NCI-H1436 treated with DMSO at 0.1 percent for 48 hours (cell line): ENCODE results near the gene RABAC1.
"Not testable (repeated sequence)": the region's sequence is repeated elsewhere in the genome, so short reads cannot be mapped to it uniquely, and the experiment has no call there.

Experiments
- DNase-seq: peaks from one replicate; lab custom pipeline; 2025; lab: John Stamatoyannopoulos, UW

The RABAC1 gene

GRCh38 chr19:41945135-41945766, 13.9 kb downstream of the RABAC1 start:
- DNase-seq: no peak

- no peak for DNase-seq
Observed at GRCh38 chr19:41944336-41944735, 14.8 kb downstream of the RABAC1 start.

GRCh38 chr19:41941410-41942202, 17.5 kb downstream of the RABAC1 start:
- DNase-seq: no peak

GRCh38 chr19:41940731-41941409, 18.3 kb downstream of the RABAC1 start:
- no peak for DNase-seq

GRCh38 chr19:41939861-41940730, 19.0 kb downstream of the RABAC1 start:
- no peak for DNase-seq

- not testable (repeated sequence) for DNase-seq
Observed at GRCh38 chr19:41939209-41939608, 19.9 kb downstream of the RABAC1 start.

GRCh38 chr19:41937525-41938468, 21.3 kb downstream of the RABAC1 start:
- no peak for DNase-seq

GRCh38 chr19:41936961-41937360, 22.2 kb downstream of the RABAC1 start:
- DNase-seq: no peak

GRCh38 chr19:41936416-41936850, 22.7 kb downstream of the RABAC1 start:
- no peak for DNase-seq

GRCh38 chr19:41935760-41936415, 23.2 kb downstream of the RABAC1 start:
- DNase-seq: no peak

GRCh38 chr19:41934849-41935374, 24.2 kb downstream of the RABAC1 start:
- DNase-seq: no peak

- DNase-seq: no peak
Observed at GRCh38 chr19:41933693-41934426, 25.3 kb downstream of the RABAC1 start.

- DNase-seq: no peak
Observed at GRCh38 chr19:41932720-41933332, 26.3 kb downstream of the RABAC1 start.

- no peak for DNase-seq
Observed at GRCh38 chr19:41932259-41932719, 26.8 kb downstream of the RABAC1 start.

- no peak for DNase-seq
Observed at GRCh38 chr19:41930926-41931592, 28.1 kb downstream of the RABAC1 start.

GRCh38 chr19:41930322-41930722, 28.8 kb downstream of the RABAC1 start:
- DNase-seq: no peak

GRCh38 chr19:41929536-41930071, 29.5 kb downstream of the RABAC1 start:
- DNase-seq: no peak
